Trophoblast cell (in vitro differentiated cells and primary cell): ENCODE data around the gene SLC35E1. TPM values are rescaled to one million over a fixed set of nuclear protein-coding genes. Genes with fewer than 3 reads are reported as not detected.

Source experiments
- DNase-seq, 2 donors: peaks; one replicate each; pipeline ENCODE4 v3.0.0-alpha.2; 2016
- H2AFZ ChIP-seq: 2 replicates; pipeline ENCODE4 v1.6.1; 2013; ENCODE audit warnings: low read length, moderate library complexity, mild to moderate bottlenecking; ENCODE audit not compliant: insufficient read depth, poor library complexity
- H2AK5ac ChIP-seq: 2 replicates; pipeline ENCODE4 v1.6.1; 2013; ENCODE audit warnings: mild to moderate bottlenecking, low read length
- H2BK120ac ChIP-seq: 2 replicates; pipeline ENCODE4 v1.6.1; 2013; ENCODE audit warnings: low read length, mild to moderate bottlenecking, moderate library complexity; ENCODE audit not compliant: insufficient read depth, poor library complexity
- H2BK12ac ChIP-seq: 2 replicates; pipeline ENCODE4 v1.6.1; 2013; ENCODE audit warnings: mild to moderate bottlenecking, low read length, moderate library complexity
- H2BK5ac ChIP-seq: 2 replicates; pipeline ENCODE4 v1.6.1; 2013; ENCODE audit warnings: low read length, low read depth, moderate library complexity, mild to moderate bottlenecking; ENCODE audit not compliant: poor library complexity
- H3K14ac ChIP-seq: 2 replicates; pipeline ENCODE4 v1.6.1; 2013; ENCODE audit warnings: mild to moderate bottlenecking, low read length
- H3K18ac ChIP-seq: 2 replicates; pipeline ENCODE4 v1.6.1; 2013; ENCODE audit warnings: mild to moderate bottlenecking, low read length
- H3K23ac ChIP-seq: 2 replicates; pipeline ENCODE4 v1.6.1; 2013; ENCODE audit warnings: low read length
- H3K27ac ChIP-seq: 2 replicates; pipeline ENCODE4 v1.5.1; 2013; ENCODE audit warnings: low read depth, mild to moderate bottlenecking, inconsistent platforms, low read length, moderate library complexity
- H3K27me3 ChIP-seq: 2 replicates; pipeline ENCODE4 v1.6.1; 2013; ENCODE audit warnings: inconsistent platforms, mild to moderate bottlenecking, low read length, moderate library complexity; ENCODE audit not compliant: insufficient read depth
- H3K36me3 ChIP-seq, 2 experiments: 1 replicate in 1 of 2; 2 replicates in 1 of 2; pipeline ENCODE4 v1.6.1; 2013; ENCODE audit warnings: low read length in 2 of 2, mild to moderate bottlenecking in 2 of 2, moderate library complexity in 1 of 2; ENCODE audit not compliant: insufficient read depth in 2 of 2, control insufficient read depth in 1 of 2
- H3K4ac ChIP-seq: 2 replicates; pipeline ENCODE4 v1.6.1; 2013; ENCODE audit warnings: low read depth, mild to moderate bottlenecking, low read length, moderate library complexity
- H3K4me1 ChIP-seq, 2 experiments: 1 replicate in 1 of 2; 2 replicates in 1 of 2; pipeline ENCODE4 v1.6.1; 2013; ENCODE audit warnings: low read length in 2 of 2, mild to moderate bottlenecking in 2 of 2, moderate library complexity in 1 of 2; ENCODE audit not compliant: insufficient read depth in 2 of 2, control insufficient read depth in 1 of 2
- H3K4me2 ChIP-seq: 2 replicates; pipeline ENCODE4 v1.6.1; 2013; ENCODE audit warnings: inconsistent platforms, mild to moderate bottlenecking, low read length, moderate library complexity
- H3K4me3 ChIP-seq: 2 replicates; pipeline ENCODE4 v1.5.1; 2013; ENCODE audit warnings: mild to moderate bottlenecking, low read depth, low read length, inconsistent platforms
- H3K79me1 ChIP-seq: one replicate; pipeline ENCODE4 v1.6.1; 2013; ENCODE audit warnings: low read length
- H3K79me2 ChIP-seq: 2 replicates; pipeline ENCODE4 v1.6.1; 2013; ENCODE audit warnings: low read length, mild to moderate bottlenecking; ENCODE audit not compliant: control insufficient read depth, insufficient read depth, poor library complexity
- H3K9ac ChIP-seq: 2 replicates; pipeline ENCODE4 v1.6.1; 2013; ENCODE audit warnings: mild to moderate bottlenecking, low read length
- H3K9me3 ChIP-seq: 2 replicates; pipeline ENCODE4 v1.6.1; 2013; ENCODE audit warnings: low read depth, mild to moderate bottlenecking, control low read depth, inconsistent platforms, low read length; ENCODE audit not compliant: insufficient read depth
- H4K12ac ChIP-seq: 2 replicates; pipeline ENCODE4 v1.6.1; 2013; ENCODE audit warnings: low read depth, mild to moderate bottlenecking, low read length, moderate library complexity
- H4K8ac ChIP-seq: 2 replicates; pipeline ENCODE4 v1.6.1; 2013; ENCODE audit warnings: low read depth, mild to moderate bottlenecking, low read length, moderate library complexity
- H4K91ac ChIP-seq: one replicate; pipeline ENCODE4 v1.6.1; 2013; ENCODE audit warnings: low read depth, mild to moderate bottlenecking, low read length, moderate library complexity
- WGBS: extraction: QIAGEN DNeasy Blood & Tissue Kit; methylation state at CpG from one replicate; pipeline ENCODE4 v1.1.7; 2013; ENCODE audit warnings: missing lambda C conversion rate; ENCODE audit not compliant: insufficient read length, insufficient coverage; ENCODE audit errors: extremely low coverage; 5-methylcytosine and 5-hydroxymethylcytosine counted together
- polyA plus RNA-seq: library from polyadenylated mRNA; stranded (reverse); fragments of 200-250 nt; gene quantifications from 2 replicates; pipeline ENCODE4 v1.2.3, GENCODE V29; 2013

SLC35E1 gene
- 101 TPM in 2 replicates for polyA plus RNA-seq

DNA sequence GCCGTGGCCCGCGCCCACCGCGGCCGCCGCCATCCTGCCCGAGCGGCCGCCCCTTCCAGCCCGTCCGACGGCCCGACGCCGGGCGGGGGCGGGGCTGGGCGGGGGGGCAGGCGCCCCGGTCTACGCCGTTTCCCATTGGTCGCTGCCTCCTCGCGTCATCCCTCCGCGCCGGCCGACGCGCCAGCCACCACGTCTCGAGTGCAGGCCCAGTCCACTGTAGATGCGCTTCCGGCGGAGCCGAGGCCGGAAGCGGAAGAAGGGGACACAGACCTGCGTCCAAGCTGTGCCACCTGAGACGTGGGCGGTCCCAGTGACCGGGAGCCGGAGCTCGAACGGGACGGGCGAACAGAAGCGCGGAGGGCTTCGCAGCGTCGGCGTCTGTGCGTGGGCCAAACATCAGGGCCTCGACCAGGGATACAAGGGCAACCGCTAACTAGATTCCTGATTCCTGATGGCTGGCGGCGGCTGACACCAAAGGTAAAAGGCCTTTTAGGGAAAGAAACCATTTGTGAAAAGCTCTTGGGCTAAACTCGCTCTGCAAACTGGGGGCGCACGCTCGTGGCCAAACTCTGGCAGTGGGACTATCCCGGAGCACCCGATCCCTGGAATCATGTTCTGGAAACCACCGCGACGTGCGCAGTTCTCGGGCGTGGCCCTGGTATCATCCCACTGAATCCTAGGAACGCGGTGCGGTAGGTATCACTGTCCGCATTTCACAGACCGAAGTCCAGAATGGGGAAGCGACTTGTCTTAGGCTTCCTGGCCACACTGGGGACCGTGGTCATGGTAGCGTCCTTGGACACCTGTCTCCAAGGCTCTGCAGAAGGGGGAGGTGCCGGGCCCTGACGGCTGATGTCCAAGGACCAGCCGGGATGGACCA, at the start of gene SLC35E1:
TSS of gene SLC35E1 (minus strand) at position 84 of the 880 bp plus-strand sequence. CDS start at position 33, 51 bp downstream.
- peak within 1 kb of the TSS; percentile 68 for H4K12ac ChIP-seq
- H3K4ac ChIP-seq, result peak within 1 kb of the TSS; percentile 62
- H2BK5ac ChIP-seq, result peak within 1 kb of the TSS; percentile 32
- WGBS, result no CpG with 5 or more reads among the region's 83 CpGs
- H3K4me2 ChIP-seq, result peak within 1 kb of the TSS; percentile 98
- peaks cover 18 to 34% of the 10 kb centered on the region in 2 experiments for H3K4me1 ChIP-seq
- H3K9ac ChIP-seq, result peak within 1 kb of the TSS; percentile 99
- peaks cover 17% of the 10 kb centered on the region for H3K79me2 ChIP-seq
- DNase-seq, result peak; percentile 98 to 99
- peak within 1 kb of the TSS; percentile 60 for H2AK5ac ChIP-seq
- no peak within 1 kb of the TSS for H3K23ac ChIP-seq
- peaks cover 12% of the 10 kb centered on the region for H3K79me1 ChIP-seq
- peak within 1 kb of the TSS; percentile 71 for H4K91ac ChIP-seq
- peak within 1 kb of the TSS; percentile 100 for H3K4me3 ChIP-seq
- H3K36me3 ChIP-seq, result peaks cover 40 to 45% of the 10 kb centered on the region in 2 experiments
- H3K18ac ChIP-seq, result peak within 1 kb of the TSS; percentile 89
- H2AFZ ChIP-seq, result peak within 1 kb of the TSS; percentile 72
- H3K9me3 ChIP-seq, result peaks cover 1% of the 10 kb centered on the region
- H3K27me3 ChIP-seq, result no peaks in the 10 kb centered on the region
- H2BK120ac ChIP-seq, result peak within 1 kb of the TSS; percentile 73
- H2BK12ac ChIP-seq, result peak within 1 kb of the TSS; percentile 25
- H4K8ac ChIP-seq, result peak within 1 kb of the TSS; percentile 55
- peak within 1 kb of the TSS; percentile 52 for H3K27ac ChIP-seq
- peak within 1 kb of the TSS; percentile 65 for H3K14ac ChIP-seq

GRCh38 chr19:16621165-16621800, 49.1 kb upstream of the SLC35E1 start:
- no CpG with 5 or more reads among the region's 7 CpGs for WGBS

DNA sequence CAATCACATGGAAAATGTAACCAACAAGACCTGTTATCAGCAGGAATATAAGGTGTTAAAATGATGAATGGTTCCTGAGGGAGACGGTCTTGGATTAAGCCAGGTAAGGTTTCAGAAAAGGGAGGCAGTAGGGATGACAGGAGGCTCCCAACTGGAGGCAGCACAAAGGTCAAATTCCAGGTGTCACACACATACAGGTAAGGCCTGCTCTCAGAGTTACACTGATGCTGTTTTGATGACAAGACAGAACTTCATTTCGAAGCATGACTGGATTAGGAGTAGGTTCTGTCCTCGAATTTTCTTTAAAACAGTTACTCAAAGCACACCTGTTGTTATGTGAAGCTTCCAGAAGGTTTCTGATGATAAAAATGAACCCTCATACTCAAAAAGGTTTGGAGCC, 48.4 kb upstream of the SLC35E1 start:
- Histone ChIP-seq H3K9ac (no peak overlapping the region), H3K79me2 (peaks cover 25% of the 10 kb centered on the region), H3K4me1 (peaks cover 4 to 8% of the 10 kb centered on the region in 2 experiments), H3K27me3 (no peaks in the 10 kb centered on the region), H3K27ac (no peak overlapping the region), H3K4me3 (no peak overlapping the region), H3K9me3 (no peaks in the 10 kb centered on the region), H3K36me3 (peaks cover 7 to 20% of the 10 kb centered on the region in 2 experiments), H3K4me2 (no peak overlapping the region), H3K79me1 (no peaks in the 10 kb centered on the region), H3K14ac (no peak overlapping the region), H2BK5ac (no peak overlapping the region), H3K18ac (no peak overlapping the region), H4K12ac (no peak overlapping the region), H3K4ac (no peak overlapping the region), H2AK5ac (no peak overlapping the region), H3K23ac (no peak overlapping the region), H2BK12ac (no peak overlapping the region), H2AFZ (no peak overlapping the region), H4K91ac (no peak overlapping the region), H2BK120ac (no peak overlapping the region), H4K8ac (no peak overlapping the region)
- peak; percentile 56 to 74 for DNase-seq
- WGBS, result no CpG with 5 or more reads among the region's 3 CpGs

More at GRCh38 chr19:16621165-16621800, 49.1 kb upstream of the SLC35E1 start:
- no peaks in the 10 kb centered on the region for H3K9me3 ChIP-seq
- H3K79me2 ChIP-seq, result peaks cover 25% of the 10 kb centered on the region
- no peak overlapping the region for H2AFZ ChIP-seq
- peaks cover 7 to 20% of the 10 kb centered on the region in 2 experiments for H3K36me3 ChIP-seq
- H3K27ac ChIP-seq, result no peak overlapping the region
- no peak overlapping the region for H3K4me2 ChIP-seq
- no peaks in the 10 kb centered on the region for H3K79me1 ChIP-seq
- no peak overlapping the region for H2AK5ac ChIP-seq
- DNase-seq, result peak; percentile 70 to 77
- no peak overlapping the region for H2BK120ac ChIP-seq
- peak overlapping the region; percentile 35 for H3K4ac ChIP-seq
- H3K4me1 ChIP-seq, result peaks cover 0 to 3% of the 10 kb centered on the region in 2 experiments
- no peak overlapping the region for H4K91ac ChIP-seq
- H4K12ac ChIP-seq, result no peak overlapping the region
- no peak overlapping the region for H4K8ac ChIP-seq
- H3K9ac ChIP-seq, result no peak overlapping the region
- no peak overlapping the region for H3K14ac ChIP-seq
- no peak overlapping the region for H3K18ac ChIP-seq
- no peak overlapping the region for H3K4me3 ChIP-seq
- no peak overlapping the region for H2BK5ac ChIP-seq
- no peak overlapping the region for H3K23ac ChIP-seq
- no peak overlapping the region for H2BK12ac ChIP-seq
- H3K27me3 ChIP-seq, result no peaks in the 10 kb centered on the region

GRCh38 chr19:16620018-16620417, 47.8 kb upstream of the SLC35E1 start:
- Histone ChIP-seq H3K4me2 (no peak overlapping the region), H3K9me3 (no peaks in the 10 kb centered on the region), H3K14ac (no peak overlapping the region), H4K8ac (no peak overlapping the region), H2BK120ac (no peak overlapping the region), H3K23ac (no peak overlapping the region), H2BK5ac (no peak overlapping the region), H2AFZ (no peak overlapping the region), H3K18ac (no peak overlapping the region), H3K4me3 (no peak overlapping the region), H2BK12ac (no peak overlapping the region), H3K4me1 (peaks cover 4 to 11% of the 10 kb centered on the region in 2 experiments), H4K12ac (no peak overlapping the region), H3K9ac (no peak overlapping the region), H2AK5ac (no peak overlapping the region), H3K79me1 (no peaks in the 10 kb centered on the region), H3K79me2 (peaks cover 23% of the 10 kb centered on the region), H3K36me3 (peaks cover 7 to 18% of the 10 kb centered on the region in 2 experiments), H3K4ac (peak overlapping the region; percentile 76), H3K27ac (no peak overlapping the region), H3K27me3 (no peaks in the 10 kb centered on the region), H4K91ac (no peak overlapping the region)
- WGBS, result no CpG with 5 or more reads among the region's 5 CpGs
- DNase-seq, result no peak
